ENCODE data around the gene ZYG11A.
A peak's percentile ranks its signal among the peaks of the same experiment; 100 is the strongest.
"Not testable (repeated sequence)": the region's sequence is repeated elsewhere in the genome, so short reads cannot be mapped to it uniquely, and the experiment has no call there.

Gene ZYG11A

GRCh38 chr1:52842643-52843310 lies at the start of gene ZYG11A:
TSS of gene ZYG11A (plus strand) at chr1:52842760. CDS start at chr1:52842884, 124 bp downstream.
- peak; percentile 23 for DNase-seq

GRCh38 chr1:52793717-52794116 lies 48.8 kb upstream of the ZYG11A start:
- DNase-seq: not testable (repeated sequence)

GRCh38 chr1:52795464-52795863 lies 47.1 kb upstream of the ZYG11A start:
- DNase-seq: no peak

- no peak for DNase-seq
Measured at GRCh38 chr1:52798331-52798730, 44.2 kb upstream of the ZYG11A start.

GRCh38 chr1:52801011-52801410 lies 41.5 kb upstream of the ZYG11A start:
- DNase-seq: no peak

- not testable (repeated sequence) for DNase-seq
Measured at GRCh38 chr1:52804083-52804482, 38.5 kb upstream of the ZYG11A start.

GRCh38 chr1:52814465-52814864 lies 28.1 kb upstream of the ZYG11A start:
- peak; percentile 55 for DNase-seq

GRCh38 chr1:52820830-52821229 lies 21.7 kb upstream of the ZYG11A start:
- DNase-seq: not testable (repeated sequence)

GRCh38 chr1:52825868-52826267 lies 16.7 kb upstream of the ZYG11A start:
- no peak for DNase-seq

GRCh38 chr1:52834798-52835197 lies 7.8 kb upstream of the ZYG11A start:
- DNase-seq: no peak

- no peak for DNase-seq
Measured at GRCh38 chr1:52836035-52836434, 6.5 kb upstream of the ZYG11A start.

GRCh38 chr1:52839175-52839574 lies 3.4 kb upstream of the ZYG11A start:
- not testable (repeated sequence) for DNase-seq

GRCh38 chr1:52845119-52845518 lies 2.6 kb downstream of the ZYG11A start:
- DNase-seq: not testable (repeated sequence)

- DNase-seq: no peak
Measured at GRCh38 chr1:52848423-52848822, 5.9 kb downstream of the ZYG11A start.

- DNase-seq: no peak
Measured at GRCh38 chr1:52850951-52851350, 8.4 kb downstream of the ZYG11A start.

- no peak for DNase-seq
Measured at GRCh38 chr1:52852854-52853253, 10.3 kb downstream of the ZYG11A start.

GRCh38 chr1:52855584-52855983 lies 13.0 kb downstream of the ZYG11A start:
- no peak for DNase-seq

- no peak for DNase-seq
Measured at GRCh38 chr1:52856026-52856425, 13.5 kb downstream of the ZYG11A start.

- DNase-seq: no peak
Measured at GRCh38 chr1:52857443-52857842, 14.9 kb downstream of the ZYG11A start.

GRCh38 chr1:52862666-52863458 lies 20.3 kb downstream of the ZYG11A start:
- DNase-seq: no peak

GRCh38 chr1:52867087-52867863 lies 24.7 kb downstream of the ZYG11A start:
- DNase-seq: no peak

GRCh38 chr1:52869727-52870126 lies 27.2 kb downstream of the ZYG11A start:
- DNase-seq: not testable (repeated sequence)

- DNase-seq: no peak
Measured at GRCh38 chr1:52876843-52877242, 34.3 kb downstream of the ZYG11A start.

- peak; percentile 10 for DNase-seq
Measured at GRCh38 chr1:52877554-52877953, 35.0 kb downstream of the ZYG11A start.

Measured in kidney glomerular epithelial cell (primary cell).